Neural cell (in vitro differentiated cells): ENCODE results near the gene TMEM94.

Source experiments
- EP300 ChIP-seq: fragments of 450-650 bp; conservative IDR thresholded peaks from 2 replicates; pipeline ENCODE4 v1.6.1; 2014; ENCODE audit warnings: antibody characterized with exemption, mild to moderate bottlenecking, moderate library complexity; ENCODE audit not compliant: poor library complexity, severe bottlenecking
- EZH2 ChIP-seq: fragments of 200-600, 300-800 bp; shearing (Covaris generic), sonication (generic); IDR thresholded peaks from 2 replicates; pipeline ENCODE4 v1.6.1; 2014; ENCODE audit warnings: antibody characterized with exemption, low read length, borderline replicate concordance, mild to moderate bottlenecking; ENCODE audit not compliant: insufficient read depth, poor library complexity, severe bottlenecking
- MXI1 ChIP-seq: fragments of 450-650 bp; conservative IDR thresholded peaks from 2 replicates; pipeline ENCODE4 v1.6.1; 2014; ENCODE audit warnings: antibody characterized with exemption, mild to moderate bottlenecking; ENCODE audit not compliant: poor library complexity, severe bottlenecking
- POLR2AphosphoS5 ChIP-seq: IDR thresholded peaks from 2 replicates; pipeline ENCODE4 v1.6.1; 2012
- RAD21 ChIP-seq: fragments of 450-650 bp; conservative IDR thresholded peaks from 2 replicates; pipeline ENCODE4 v1.6.1; 2014; ENCODE audit warnings: antibody characterized with exemption, mild to moderate bottlenecking, moderate library complexity
- SMC3 ChIP-seq: fragments of 450-650 bp; conservative IDR thresholded peaks from 2 replicates; pipeline ENCODE4 v1.6.1; 2014; ENCODE audit warnings: antibody characterized with exemption, mild to moderate bottlenecking, moderate library complexity; ENCODE audit not compliant: poor library complexity
- TAF1 ChIP-seq: IDR thresholded peaks from 2 replicates; pipeline ENCODE4 v1.6.1; 2012; ENCODE audit warnings: low read depth
- TF ChIP-seq, protein P1 (sequence below): fragments of 450-650 bp; IDR thresholded peaks from 2 replicates; pipeline ENCODE4 v1.5.1; 2014; ENCODE audit warnings: antibody characterized with exemption, mild to moderate bottlenecking, moderate library complexity; ENCODE audit not compliant: poor library complexity, severe bottlenecking
- TF ChIP-seq, protein P2 (sequence below): IDR thresholded peaks from 2 replicates; pipeline ENCODE4 v1.6.1; 2012; ENCODE audit warnings: borderline replicate concordance

- TF ChIP-seq, protein P1, sequence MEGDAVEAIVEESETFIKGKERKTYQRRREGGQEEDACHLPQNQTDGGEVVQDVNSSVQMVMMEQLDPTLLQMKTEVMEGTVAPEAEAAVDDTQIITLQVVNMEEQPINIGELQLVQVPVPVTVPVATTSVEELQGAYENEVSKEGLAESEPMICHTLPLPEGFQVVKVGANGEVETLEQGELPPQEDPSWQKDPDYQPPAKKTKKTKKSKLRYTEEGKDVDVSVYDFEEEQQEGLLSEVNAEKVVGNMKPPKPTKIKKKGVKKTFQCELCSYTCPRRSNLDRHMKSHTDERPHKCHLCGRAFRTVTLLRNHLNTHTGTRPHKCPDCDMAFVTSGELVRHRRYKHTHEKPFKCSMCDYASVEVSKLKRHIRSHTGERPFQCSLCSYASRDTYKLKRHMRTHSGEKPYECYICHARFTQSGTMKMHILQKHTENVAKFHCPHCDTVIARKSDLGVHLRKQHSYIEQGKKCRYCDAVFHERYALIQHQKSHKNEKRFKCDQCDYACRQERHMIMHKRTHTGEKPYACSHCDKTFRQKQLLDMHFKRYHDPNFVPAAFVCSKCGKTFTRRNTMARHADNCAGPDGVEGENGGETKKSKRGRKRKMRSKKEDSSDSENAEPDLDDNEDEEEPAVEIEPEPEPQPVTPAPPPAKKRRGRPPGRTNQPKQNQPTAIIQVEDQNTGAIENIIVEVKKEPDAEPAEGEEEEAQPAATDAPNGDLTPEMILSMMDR: no peak
- no peak for TF ChIP-seq EZH2
- TF ChIP-seq RAD21: no peak
- TF ChIP-seq EP300: no peak
- no peak for TF ChIP-seq POLR2AphosphoS5
- no peak for TF ChIP-seq SMC3
- TF ChIP-seq, protein P2, sequence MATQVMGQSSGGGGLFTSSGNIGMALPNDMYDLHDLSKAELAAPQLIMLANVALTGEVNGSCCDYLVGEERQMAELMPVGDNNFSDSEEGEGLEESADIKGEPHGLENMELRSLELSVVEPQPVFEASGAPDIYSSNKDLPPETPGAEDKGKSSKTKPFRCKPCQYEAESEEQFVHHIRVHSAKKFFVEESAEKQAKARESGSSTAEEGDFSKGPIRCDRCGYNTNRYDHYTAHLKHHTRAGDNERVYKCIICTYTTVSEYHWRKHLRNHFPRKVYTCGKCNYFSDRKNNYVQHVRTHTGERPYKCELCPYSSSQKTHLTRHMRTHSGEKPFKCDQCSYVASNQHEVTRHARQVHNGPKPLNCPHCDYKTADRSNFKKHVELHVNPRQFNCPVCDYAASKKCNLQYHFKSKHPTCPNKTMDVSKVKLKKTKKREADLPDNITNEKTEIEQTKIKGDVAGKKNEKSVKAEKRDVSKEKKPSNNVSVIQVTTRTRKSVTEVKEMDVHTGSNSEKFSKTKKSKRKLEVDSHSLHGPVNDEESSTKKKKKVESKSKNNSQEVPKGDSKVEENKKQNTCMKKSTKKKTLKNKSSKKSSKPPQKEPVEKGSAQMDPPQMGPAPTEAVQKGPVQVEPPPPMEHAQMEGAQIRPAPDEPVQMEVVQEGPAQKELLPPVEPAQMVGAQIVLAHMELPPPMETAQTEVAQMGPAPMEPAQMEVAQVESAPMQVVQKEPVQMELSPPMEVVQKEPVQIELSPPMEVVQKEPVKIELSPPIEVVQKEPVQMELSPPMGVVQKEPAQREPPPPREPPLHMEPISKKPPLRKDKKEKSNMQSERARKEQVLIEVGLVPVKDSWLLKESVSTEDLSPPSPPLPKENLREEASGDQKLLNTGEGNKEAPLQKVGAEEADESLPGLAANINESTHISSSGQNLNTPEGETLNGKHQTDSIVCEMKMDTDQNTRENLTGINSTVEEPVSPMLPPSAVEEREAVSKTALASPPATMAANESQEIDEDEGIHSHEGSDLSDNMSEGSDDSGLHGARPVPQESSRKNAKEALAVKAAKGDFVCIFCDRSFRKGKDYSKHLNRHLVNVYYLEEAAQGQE: no peak
- TF ChIP-seq MXI1: no peak
- no peak for TF ChIP-seq TAF1
Observed at GRCh38 chr17:75539967-75540729, 83.7 kb downstream of the TMEM94 start.
